HPDE6-E6E7 (cell line): Measurements from ENCODE around the gene CSTB.
A peak's percentile ranks its signal among the peaks of the same experiment; 100 is the strongest.

Experiments
- DNase-seq: peaks from one replicate; pipeline ENCODE4 v3.0.0; 2011; ENCODE audit warnings: missing footprints; ENCODE audit errors: extremely low spot score

CSTB gene

DNA sequence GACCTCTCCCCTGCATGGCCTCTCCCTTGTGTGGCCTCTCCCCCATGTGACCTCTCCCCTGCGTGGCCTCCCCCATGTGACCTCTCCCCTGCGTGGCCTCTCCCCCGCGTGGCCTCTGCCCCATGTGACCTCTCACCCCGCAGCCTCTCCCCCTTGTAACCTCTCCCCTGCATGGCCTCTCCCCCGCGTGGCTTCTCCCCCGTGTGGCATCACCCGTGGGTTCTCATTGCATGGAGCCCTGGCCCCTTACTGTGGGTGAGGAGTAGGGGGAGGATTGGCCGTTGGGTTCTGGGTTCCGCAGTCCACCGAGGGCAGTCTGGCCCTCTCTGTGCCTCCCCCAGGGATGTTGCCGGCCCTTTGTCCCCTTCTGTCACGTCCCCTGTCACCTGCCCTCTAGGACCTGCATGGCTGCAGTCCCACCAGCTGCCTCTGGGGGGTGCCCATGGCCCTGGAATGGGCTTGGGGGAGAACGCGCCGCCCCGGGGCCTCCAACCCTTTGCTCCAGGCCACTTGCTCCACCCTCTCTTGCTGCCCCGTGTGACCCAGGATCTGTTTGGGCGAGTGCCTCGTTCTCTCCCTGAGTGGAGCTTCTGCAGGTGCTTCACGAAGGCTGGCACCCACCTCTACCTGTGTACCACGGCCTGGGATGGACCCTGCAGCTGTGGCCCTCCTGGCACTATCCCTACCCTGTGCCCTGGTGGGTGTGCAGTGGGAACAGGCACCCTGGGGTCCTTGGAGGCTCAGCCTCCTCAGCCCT is 34.6 kb upstream of the CSTB start:
- DNase-seq = peak; percentile 73

DNA sequence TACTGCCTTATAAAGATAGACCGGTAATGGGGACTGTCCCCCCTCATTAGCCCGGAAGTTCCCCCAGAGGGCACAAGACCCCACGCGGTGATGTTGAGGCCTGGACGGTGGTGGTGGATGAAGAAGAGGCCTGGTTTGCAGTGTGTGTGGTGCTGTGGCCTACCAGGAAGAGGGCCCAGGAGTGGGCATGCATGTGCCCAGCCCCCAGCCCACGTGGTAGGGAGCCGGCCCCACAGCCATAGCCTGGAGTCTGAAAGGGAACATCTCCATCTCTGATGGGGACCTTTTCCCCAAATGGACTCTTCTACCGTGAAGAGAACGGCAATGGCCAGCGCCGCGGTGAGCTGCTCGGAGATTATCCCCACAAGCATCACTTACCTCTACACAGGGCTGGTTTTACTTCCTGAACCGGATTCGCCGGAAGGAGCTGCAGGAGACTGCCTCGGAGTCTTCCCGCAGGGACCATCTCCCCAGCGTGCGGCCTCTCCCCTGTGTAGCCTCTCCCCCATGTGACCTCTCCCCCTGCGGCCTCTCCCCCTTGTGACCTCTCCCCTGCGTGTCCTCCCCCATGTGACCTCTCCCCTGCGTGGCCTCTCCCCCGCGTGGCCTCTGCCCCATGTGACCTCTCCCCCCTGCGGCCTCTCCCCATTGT is 33.9 kb upstream of the CSTB start:
- DNase-seq = no peak

DNA sequence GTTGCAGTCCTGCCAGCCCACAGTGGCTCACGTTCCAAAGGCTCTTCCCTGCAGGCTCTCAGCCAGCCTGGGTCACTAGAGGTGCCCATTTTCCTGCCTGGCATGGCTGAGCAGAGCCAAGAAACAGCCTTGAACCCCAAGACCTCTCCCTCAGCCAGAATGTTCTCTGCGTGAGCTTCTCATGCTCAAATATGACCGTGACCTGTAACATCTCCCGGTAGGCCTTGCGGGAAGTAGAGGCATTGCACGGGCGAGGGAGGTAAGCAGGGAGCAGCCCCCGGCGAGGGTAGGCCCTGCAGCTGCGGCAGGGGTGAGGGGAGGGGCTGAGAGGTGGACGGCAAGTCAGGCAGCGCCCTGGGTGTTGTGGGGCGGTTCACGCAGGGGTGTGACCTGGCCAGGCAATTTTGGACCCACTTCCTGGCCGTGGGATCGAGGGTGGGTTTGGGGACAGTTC is 33.3 kb upstream of the CSTB start:
- DNase-seq = no peak

DNA sequence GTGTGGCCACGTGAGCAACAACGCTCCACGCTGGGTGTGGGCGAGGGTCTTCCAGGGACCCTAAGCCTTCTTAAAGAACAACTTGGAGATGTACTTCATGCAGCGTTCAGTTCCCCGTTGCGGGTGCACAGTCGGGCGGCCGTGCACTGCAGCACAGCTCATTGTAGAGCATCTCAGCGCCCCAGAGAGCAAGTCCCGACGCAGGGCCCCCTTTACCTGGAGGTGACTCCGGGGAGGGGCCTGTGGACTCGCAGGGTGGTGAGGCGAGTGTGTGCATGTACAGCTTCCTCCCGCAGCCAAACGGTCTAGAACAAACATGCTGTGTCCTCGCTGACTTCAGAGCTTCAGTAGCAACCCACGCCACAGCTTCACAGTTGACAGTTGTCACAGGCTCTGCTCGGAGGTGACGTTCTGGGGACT is 32.7 kb upstream of the CSTB start:
- DNase-seq = no peak

DNA sequence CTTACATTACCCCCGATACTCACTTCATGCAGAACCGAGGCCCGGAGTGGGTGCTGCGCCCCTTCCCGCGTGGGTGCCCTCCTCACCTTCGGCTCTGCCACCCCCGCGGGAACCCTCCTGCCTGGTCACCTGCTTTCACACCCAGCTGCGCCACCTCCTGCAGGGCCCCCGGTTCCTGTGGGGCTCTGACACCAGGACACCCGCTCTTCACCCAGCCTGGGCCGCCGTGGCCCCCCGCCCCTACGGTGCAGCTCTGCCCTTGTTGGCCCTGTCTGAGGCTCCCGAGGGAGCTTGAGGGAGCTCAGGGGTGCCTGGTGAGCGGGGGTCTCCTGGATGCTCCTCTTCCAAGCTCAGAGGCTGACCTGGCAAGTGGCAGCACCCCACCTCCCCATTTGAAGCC is 32.3 kb upstream of the CSTB start:
- no peak for DNase-seq

DNA sequence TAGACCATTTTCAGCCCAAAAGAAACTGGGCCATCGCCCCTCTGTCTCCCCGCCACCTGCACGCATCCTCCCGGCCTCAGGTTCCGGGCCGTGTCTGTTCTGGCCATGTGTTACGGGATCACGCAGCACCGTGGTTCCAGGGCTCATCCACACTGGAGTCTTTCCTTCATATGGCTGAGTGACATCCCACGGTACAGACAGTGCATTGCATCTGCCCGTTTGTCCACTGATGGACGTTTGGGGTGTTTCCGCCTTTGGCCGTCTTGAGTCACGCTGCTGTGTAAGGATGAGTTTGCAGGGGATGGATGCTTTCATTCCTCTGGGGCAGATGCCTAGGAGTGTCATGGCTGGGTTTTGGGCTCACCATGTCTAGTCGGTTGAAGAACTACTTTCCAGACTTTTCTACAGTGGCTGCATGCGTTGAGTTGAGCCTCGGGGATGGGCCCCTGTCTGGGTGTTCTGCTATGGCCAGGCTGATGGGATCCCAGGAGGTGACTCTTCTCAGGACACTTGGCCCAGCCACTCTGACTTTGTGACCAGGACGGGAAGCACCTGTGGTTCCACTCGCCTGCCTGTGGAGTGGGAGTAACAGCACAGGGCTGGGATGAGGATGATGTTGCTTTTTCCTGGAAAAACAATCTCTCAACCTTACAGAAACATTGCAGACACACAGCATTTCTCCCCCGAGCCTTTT is 30.1 kb upstream of the CSTB start:
- no peak for DNase-seq

DNA sequence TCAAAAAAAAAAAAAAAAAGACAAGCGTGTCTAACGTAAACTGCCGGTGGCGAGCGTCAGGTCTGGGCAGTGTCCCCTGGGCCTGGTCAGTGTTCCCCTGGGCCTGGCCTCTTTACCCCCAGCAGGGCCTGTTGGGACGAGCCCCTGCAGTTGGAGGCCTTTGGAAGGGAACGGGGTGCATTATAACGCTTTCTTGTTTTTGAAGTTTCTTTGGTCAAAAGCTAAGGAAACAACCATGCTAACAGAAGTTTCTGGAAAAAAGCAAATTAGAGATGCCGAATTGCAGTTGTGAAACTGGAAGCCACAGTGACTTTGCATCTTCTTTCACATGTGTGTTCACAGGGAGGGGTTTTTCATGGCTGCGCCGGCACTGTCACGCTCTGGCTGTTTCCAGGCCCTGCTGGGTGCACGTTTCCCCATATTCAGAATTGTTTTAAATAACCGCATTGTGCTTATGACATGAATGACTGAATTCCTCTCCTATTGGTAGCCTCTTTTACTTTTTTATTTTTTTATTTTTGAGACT is 29.2 kb upstream of the CSTB start:
- no peak for DNase-seq

DNA sequence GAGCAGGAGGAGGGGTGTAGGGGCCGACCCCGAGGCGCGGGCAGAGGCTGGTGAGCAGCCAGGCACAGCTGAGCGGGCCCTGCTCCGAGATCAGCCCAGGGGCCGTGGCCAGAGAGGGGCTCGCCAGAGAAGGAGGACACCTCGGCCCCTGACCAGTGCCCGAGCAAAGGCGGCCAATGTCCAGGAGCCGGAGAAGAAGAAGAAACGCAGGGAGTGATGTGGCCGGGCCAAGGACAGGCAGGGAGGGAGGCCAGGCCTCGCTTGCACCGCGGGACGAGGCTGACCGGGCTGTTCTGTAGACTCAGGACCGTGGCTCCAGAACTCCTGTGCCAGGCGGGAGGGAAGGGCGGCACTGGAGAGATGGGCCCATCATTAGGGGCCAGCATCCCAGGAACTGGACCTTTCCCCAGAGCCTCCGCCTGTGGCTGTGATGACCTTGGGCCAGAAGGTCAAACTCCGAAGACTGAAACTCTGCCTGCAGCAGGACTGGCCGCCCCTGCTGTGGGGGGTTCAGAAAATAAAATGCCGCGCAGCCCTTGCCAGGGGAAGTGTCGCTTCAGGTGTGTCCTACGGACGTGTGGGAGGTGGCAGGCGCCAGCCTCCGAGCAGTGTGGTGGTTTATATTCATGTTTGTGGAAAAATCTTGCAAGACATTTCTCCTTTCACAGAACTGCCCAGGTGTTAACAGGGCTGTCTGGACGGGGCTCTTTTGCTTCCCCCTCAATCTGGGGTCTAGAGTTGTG is 27.6 kb upstream of the CSTB start:
- DNase-seq = no peak

DNA sequence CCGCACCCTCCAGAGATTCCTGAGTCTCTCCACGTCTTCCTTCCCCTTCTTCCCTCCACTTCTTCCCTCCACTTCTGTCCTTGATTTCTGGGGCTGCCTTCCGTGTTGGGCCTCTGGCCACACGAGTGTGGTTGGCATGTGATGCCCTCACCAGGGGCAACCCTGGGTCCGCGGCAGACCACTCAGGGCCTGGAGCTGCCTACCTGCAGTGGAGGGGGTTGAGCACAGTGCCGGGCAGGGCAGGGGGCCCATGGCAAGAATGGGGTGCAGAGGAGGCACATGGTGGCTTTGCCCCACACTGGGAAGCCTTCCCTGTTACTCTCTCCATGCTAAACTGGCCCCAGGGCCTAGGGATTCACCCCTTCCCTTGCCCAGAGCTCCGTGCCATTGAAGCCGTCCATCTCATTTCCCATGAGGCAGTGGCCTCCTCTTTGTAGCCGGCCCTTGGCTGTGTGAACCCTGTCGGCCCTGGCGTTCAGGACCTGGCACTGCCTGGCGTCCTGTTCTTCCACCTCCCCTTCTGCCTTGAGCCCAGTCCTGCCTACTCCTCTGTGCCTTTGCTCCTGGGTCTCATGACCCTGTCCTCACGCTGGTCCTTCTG is 26.7 kb upstream of the CSTB start:
- DNase-seq = no peak

DNA sequence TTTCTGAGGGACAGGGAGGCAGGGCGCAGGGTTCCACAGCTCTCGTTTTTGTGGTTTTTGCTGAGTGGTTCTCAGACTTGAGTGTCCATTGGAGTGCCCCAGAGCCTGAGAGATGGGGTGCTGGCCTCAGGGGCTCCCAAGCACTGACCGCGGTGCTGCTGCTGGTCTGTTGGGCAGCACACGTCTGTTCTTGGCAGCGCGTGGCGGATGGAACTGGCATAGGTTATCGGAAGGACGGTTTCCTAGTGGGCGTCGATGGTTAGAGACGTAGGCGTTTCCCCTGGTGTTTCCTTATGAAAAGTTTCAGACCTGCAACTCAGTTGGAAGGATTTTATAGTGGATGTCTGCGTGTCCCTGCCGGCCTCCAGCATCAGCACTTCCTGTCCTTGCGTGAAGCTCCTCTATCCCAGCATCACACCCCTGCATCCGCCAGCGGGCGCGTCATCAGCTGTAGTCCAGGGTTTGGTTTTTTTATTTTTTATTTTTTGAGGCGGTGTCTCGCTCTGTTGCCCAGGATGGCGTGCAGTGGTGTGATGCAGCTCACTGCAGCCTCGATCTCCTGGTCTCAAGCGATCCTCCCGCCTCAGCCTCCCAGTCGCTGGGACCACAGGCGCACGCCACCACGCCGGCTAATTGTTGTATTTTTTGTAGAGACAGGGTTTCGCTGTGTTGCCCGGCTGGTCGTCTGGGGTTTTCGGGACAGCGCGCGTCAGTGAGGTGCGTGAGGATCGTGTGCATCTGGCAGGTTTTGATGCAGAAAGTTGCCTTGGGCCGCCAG is 25.1 kb upstream of the CSTB start:
- no peak for DNase-seq

DNA sequence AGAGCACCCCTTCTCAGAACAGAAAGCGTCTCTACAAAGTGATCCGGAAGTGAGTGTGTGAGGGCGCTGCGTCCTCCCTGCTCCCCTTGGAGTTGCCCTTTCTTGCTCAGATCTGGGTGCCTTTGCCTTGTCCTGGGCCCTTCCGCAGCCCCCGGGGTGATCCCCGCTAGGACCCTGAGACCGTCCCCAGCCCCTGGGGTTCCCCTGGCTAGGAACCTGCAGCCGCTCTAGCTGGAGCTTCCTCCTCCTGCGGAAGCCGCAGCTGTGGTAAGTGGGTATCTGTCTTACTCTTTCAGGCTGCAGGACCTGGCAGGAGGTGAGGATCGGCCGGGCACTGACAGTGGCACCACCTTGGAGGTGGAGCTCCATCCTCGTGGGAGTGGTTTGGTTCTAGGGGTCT is 24.5 kb upstream of the CSTB start:
- no peak for DNase-seq

DNA sequence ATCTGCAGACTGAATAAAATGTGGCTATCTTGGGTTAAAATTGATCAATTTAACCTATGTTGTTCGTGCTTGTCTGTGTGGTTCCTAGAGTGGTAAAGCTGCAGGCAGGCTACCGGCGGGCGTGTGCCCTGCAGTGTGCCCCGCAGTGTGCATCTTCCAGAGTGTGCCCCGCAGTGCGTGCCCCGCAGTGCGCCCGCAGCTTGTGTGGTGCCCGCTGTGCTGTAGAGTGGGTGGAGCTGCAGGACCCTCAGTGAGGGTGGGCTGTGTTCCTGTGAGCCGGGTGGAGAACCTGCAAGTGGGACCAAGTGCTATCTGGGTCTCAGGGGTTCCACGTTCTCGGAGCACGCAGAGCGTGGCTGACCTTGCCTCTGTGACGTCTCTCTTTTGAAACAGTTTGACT is 24.0 kb upstream of the CSTB start:
- DNase-seq = no peak

DNA sequence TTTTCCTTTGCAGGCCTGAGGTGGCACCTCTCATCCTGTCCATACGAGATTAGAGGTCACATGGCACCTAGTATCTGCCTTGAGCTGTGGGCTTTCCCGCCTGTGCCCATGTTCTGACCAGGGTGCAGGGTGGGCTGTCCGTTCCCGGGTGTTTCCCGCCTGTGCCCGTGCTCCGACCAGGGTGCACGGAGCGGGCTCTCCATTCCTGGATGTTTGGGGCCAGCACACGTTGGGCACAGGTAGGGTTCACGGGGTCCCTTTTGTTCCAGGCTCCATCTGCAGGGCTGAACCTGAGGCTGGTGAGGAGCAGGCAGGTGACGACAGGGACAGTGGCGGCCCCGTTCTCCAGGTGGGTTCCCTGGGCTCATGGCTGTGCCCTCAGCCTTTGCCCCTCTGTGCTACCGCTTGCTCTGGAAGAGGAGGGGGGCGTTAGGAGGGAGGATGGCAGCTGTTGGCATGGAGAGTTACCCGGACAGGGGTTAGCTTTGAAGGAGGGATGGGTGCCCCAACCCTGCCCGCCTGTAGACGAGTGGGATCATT is 23.3 kb upstream of the CSTB start:
- DNase-seq = no peak

DNA sequence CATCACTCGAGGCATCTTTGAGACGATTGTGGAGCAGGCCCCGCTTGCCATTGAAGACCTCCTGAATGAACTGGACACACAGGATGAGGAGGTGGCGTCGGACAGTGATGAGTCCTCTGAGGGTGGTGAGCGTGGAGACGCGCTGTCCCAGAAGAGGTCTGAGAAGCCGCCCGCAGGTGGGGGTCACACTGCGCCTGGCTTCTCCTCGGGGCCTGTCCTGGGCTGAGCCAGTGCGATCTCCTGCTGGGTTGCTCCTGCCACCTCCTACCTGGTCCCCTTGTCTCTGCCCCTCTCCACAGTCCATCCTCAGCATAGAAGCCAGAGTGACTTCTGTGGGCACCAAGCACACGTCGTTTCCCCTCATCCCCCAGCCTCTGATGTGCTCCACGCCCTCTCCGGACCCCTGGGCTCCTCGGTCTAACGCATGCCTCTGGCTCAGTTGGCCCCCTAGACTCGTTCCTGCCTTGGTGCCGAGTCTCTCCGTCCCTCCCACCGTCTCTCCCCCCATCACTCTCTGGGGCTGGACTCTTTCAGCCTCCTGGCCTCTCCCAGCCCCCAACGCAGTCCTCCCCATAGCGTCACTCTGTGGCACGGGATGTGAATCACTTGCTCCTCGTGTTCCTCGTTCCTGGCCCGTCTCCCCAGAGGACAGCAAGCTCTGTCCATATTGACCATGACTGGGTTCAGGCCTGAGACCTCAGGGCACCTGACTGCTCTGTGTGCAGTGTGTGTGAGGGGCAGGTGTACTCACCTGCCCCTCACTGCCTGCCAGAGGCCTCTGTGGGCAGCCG is 22.0 kb upstream of the CSTB start:
- DNase-seq = no peak

DNA sequence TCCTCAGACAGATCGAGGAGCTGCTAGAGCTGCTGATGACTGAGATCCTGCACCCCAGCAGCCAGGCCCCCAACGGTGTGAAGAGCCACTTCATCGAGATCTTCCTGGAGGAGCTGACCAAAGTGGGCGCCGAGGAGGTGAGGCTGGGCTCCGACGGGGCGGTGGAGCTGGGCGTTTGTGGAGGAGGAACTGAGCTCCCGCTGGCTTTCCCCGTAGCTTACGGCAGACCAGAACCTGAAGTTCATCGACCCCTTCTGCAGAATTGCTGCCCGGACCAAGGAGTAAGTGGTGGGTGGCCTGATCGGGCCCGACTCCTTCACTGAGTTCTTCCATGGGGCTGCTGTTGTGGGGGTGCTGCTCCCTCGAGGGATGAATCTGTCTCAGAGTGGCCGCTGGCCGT is 21.3 kb upstream of the CSTB start:
- no peak for DNase-seq

DNA sequence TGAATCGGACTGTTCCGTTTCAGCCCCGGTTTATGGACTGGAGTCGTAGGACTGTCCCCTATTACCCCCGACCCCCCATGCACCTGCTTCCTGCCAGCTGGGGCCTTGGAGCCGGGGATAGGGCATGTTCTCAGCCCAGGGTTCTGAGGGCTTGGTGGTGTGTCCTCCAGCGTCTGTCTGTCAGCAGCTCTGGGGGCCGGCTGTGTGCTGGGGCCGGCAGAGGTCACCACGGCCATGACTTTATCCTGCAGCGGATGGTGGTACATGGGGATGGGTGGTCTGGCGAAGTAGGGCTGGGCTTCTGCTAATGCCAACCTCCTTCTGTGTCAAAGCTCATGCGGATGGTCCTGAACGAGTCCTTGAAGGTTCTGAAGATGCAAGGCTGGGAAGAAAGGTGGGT is 18.7 kb upstream of the CSTB start:
- no peak for DNase-seq

DNA sequence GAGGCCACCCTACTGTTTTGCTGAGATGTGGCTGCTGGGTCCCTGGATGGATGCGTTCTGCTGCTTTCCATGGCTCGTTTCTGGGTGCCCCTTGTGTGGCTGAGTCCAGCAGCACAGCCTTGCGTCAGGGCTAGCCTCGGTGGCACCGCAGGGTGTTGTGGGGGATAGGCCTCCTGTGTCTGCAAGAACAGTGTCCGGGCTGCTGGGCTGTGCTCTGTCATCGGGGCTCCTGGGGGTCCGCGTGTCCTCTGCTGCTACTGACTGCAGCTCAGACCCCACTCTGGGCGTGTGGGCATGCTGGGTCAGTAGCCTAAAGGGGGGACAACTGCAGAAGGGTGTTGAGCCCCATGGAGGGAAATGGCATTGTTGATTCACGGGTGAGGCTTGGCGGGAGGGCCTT is 18.2 kb upstream of the CSTB start:
- no peak for DNase-seq

DNA sequence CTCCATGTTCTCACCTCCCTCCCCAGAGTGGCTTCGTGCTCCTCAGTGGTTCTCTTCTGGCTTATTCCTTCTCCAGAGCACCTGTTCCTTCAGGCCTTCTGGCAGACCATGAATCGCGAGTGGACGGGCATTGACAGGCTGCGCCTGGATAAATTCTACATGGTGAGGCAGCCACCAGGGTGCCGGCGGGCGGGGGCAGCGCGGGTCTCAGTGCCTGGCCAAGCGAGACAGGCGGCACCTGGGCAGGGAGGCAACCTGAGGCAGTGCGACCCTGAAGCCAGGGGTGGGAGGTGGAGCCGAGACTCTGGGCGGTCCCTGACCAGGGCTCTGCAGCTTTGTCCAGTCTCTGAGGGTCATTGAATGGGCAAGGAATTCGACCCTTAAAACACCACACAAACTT is 17.1 kb upstream of the CSTB start:
- no peak for DNase-seq

DNA sequence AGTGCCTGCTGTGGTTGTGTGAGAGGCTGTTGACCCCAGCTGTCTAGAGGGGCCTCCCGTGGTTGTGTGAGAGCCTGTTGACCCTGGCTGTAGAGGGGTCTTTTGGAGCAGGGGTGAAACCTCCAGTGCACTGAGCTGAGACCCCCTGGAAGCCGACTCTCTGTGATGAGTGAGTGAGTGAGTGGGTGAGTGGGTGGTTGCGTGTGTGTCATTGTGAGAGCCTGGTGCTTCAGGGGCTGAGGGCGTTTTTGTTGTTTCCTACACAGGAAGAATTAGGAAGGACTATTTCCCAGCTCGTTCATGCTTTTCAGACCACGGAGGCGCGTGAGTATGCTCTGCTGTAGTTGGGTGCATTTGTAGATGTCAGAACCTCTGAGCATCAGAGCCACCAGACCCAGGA is 16.3 kb upstream of the CSTB start:
- DNase-seq = no peak

DNA sequence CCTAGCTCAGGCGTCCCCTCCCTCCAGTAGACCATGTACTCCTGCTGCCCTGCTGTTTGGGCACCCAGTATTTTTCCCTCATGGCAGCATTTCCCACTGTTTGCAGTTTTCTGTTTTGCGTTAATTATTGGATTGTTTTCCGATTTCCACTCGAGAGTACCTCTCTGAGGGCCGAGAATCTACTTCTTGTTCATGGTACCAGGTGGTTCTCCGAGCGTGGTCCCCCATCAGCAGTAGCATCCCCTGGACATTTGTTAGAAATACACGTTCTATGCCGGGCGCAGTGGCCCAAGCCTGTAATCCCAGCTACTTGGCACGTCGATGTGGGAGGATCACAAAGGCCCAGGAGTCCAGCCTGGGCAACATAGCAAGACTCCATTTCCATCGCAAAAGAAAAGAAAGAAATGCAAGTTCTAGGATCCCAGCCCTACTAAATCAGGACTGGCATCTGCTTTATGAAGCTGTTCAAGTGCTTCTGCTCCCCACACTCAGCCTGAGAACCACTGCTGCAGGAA is 14.0 kb upstream of the CSTB start:
- DNase-seq = no peak
